CD4-positive, alpha-beta T cell treated with Interleukin-15 for 1 hour (primary cell): Measurements from ENCODE around the gene MSMP.

ENCODE experiments used
- DNase-seq: peaks from one replicate; pipeline ENCODE4 v3.0.0-alpha.2; 2020

MSMP gene

GRCh38 chr9:35741740-35742139 is 12.3 kb downstream of the MSMP start:
- DNase-seq = no peak

GRCh38 chr9:35740243-35740642 is 13.8 kb downstream of the MSMP start:
- DNase-seq = no peak

GRCh38 chr9:35738924-35739323 is 15.2 kb downstream of the MSMP start:
- DNase-seq = no peak

GRCh38 chr9:35738186-35738585 is 15.9 kb downstream of the MSMP start:
- no peak for DNase-seq

GRCh38 chr9:35737143-35737542 is 16.9 kb downstream of the MSMP start:
- DNase-seq = no peak

GRCh38 chr9:35736201-35736633 is 17.9 kb downstream of the MSMP start:
- DNase-seq = peak; percentile 73

- no peak for DNase-seq
Observed at GRCh38 chr9:35734096-35734495, 20.0 kb downstream of the MSMP start.

- no peak for DNase-seq
Observed at GRCh38 chr9:35732800-35733541, 21.1 kb downstream of the MSMP start.

GRCh38 chr9:35732185-35732799 is 21.8 kb downstream of the MSMP start, which contains the start of the genes CREB3 and TLN1:
CREB3 (plus strand) TSS chr9:35732666; CDS start chr9:35732773, 107 bp downstream.
TLN1 (minus strand) TSS chr9:35732195; CDS start chr9:35725694, 6,501 bp downstream.
- peak; percentile 99 for DNase-seq

- no peak for DNase-seq
Observed at GRCh38 chr9:35731415-35732184, 22.5 kb downstream of the MSMP start.

GRCh38 chr9:35730486-35730854 is 23.6 kb downstream of the MSMP start:
- no peak for DNase-seq

- DNase-seq = peak; percentile 70
Observed at GRCh38 chr9:35729700-35730485, 24.2 kb downstream of the MSMP start.

GRCh38 chr9:35729101-35729500 is 25.0 kb downstream of the MSMP start:
- no peak for DNase-seq

- DNase-seq = peak; percentile 45
Observed at GRCh38 chr9:35728041-35728971, 25.8 kb downstream of the MSMP start.

- no peak for DNase-seq
Observed at GRCh38 chr9:35727676-35728040, 26.4 kb downstream of the MSMP start.

- DNase-seq = peak; percentile 67
Observed at GRCh38 chr9:35726931-35727330, 27.1 kb downstream of the MSMP start.

GRCh38 chr9:35725362-35725761 is 28.7 kb downstream of the MSMP start:
- DNase-seq = no peak

- DNase-seq = no peak
Observed at GRCh38 chr9:35723908-35724307, 30.2 kb downstream of the MSMP start.

GRCh38 chr9:35723426-35723825 is 30.6 kb downstream of the MSMP start:
- DNase-seq = no peak

- DNase-seq = no peak
Observed at GRCh38 chr9:35719546-35719945, 34.5 kb downstream of the MSMP start.

- peak; percentile 66 for DNase-seq
Observed at GRCh38 chr9:35718721-35719511, 35.2 kb downstream of the MSMP start.
